Pancreas (tissue), 10 donors: ENCODE measurements around the gene NUDT16L1. TPM values are rescaled to one million over a fixed set of nuclear protein-coding genes. Genes with fewer than 3 reads are reported as not detected.

Experiments
- ATAC-seq, 4 donors: fragments of 200-7000 bp; cut with Tn5 transposase; one replicate each; pipeline versions ENCODE4 v1.8.0 to v1.9.1; 2020; ENCODE audit warnings: mild to moderate bottlenecking in 4 of 4, moderate library complexity in 4 of 4
- DNase-seq, 6 donors: peaks; one replicate each; pipeline ENCODE4 v3.0.0-alpha.2; 2020
- FAIRE-seq: peaks from 2 replicates; lab custom pipeline; 2012; peaks lifted over from hg19 to GRCh38; lab: Jason Lieb, UNC
- H3K27ac ChIP-seq, 4 donors: fragments of 200-600 bp; sonication (generic); 1 replicate in 3 of 4; 2 replicates in 1 of 4; pipeline versions ENCODE4 v1.5.0 to v1.8.0; 2020
- H3K27me3 ChIP-seq, 4 donors: fragments of 200-600 bp; one replicate each; pipeline ENCODE4 v1.8.0; 2021
- H3K36me3 ChIP-seq, 3 donors: fragments of 200-600 bp; sonication (generic) in 1 of 3; one replicate each; pipeline versions ENCODE4 v1.5.0 to v1.8.0; 2020 to 2021
- H3K4me1 ChIP-seq, 3 donors: fragments of 200-600 bp; one replicate each; pipeline ENCODE4 v1.8.0; 2021
- H3K4me3 ChIP-seq, 4 donors: fragments of 200-600 bp; sonication (generic) in 2 of 4; one replicate each; pipeline versions ENCODE4 v1.5.0 to v1.8.0; 2020 to 2021
- H3K9me3 ChIP-seq, 4 donors: fragments of 200-600 bp; one replicate each; pipeline ENCODE4 v1.8.0; 2021
- WGBS, 2 donors: extraction: QIAGEN DNeasy Blood & Tissue Kit; methylation state at CpG; one replicate each; pipeline ENCODE4 v1.1.7; 2013; 5-methylcytosine and 5-hydroxymethylcytosine counted together
- intact Hi-C, 3 donors: fragments of 100-400 bp; cut with DNase I; formaldehyde crosslinking; loops; one replicate each; pipeline versions ENCODE4 v1.11.1 to v1.14.2; 2022
- polyA plus RNA-seq, 2 donors: library from polyadenylated mRNA; stranded (reverse); fragments of 200-250 nt; gene quantifications; one replicate each; pipeline ENCODE4 v1.2.3, GENCODE V29; 2013
- total RNA-seq, 6 donors: library from RNA; stranded (reverse); fragmentation: NEBNext Ultra II Directional in 4 of 6; extraction: Animal tissue kit (Norgen Biotek cat#: 25700) in 4 of 6; gene quantifications; one replicate each; pipeline versions ENCODE4 v1.2.1 to v1.2.4, GENCODE V29; 2021 to 2023
- TF ChIP-seq, protein P1 (sequence below), 4 donors: fragments of 200-600 bp; sonication (generic) in 3 of 4; IDR thresholded peaks; one replicate each; pipeline versions ENCODE4 v1.5.0 to v1.8.0; 2021; ENCODE audit warnings: antibody characterized with exemption in 4 of 4
- donor health status: healthy with polysubstance abuse.
- donor health status: DM: no; HTN: no; CAD: no; lungs with moderate emphysema.
- donor health status: DM: no; HTN: no; CAD: no.
- donor health status: control.
- donor health status: control.
- donor health status: Bipolar disorder and iron deficiency.
- donor health status: DM: yes; HTN: yes; CAD: no.
- donor health status: DM: no; HTN: no; CAD: no.
- donor health status: DM: no; HTN: no; CAD: no.
- donor health status: DM: yes; HTN: yes; CAD: no.

NUDT16L1 gene
- total and polyA plus RNA-seq, 8 donors: 7.0 to 32.3 (median 14.2) TPM

DNA sequence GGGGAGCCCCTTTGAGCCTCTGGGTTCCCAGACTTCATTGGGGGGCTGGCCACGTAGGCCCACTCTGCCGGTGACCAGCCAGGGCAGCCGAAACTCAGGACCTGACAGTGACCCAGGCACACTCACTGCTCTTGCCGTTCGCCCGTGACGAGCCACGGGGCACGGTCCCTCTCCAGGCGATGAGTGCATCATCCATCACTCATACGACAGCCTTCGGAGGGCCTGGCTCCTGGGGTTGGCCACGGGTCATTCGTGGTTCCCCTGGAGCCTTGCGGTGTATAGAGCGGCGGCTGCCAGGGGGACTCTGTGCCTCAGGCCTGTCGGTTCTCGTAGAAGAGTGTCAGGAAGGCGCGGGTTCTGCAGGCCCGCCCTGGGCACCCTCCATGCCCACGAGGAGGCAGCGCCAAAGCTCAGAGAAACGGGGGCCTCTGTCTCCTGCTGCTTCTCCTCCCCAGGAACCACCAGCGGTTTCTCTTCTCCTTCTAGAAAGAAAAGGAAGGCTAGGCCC is 11.2 kb upstream of the NUDT16L1 start:
- no peaks in the 10 kb centered on the region for H3K4me1 ChIP-seq
- DNase-seq: peak in 2 of 6 donors; percentile 46 to 65

DNA sequence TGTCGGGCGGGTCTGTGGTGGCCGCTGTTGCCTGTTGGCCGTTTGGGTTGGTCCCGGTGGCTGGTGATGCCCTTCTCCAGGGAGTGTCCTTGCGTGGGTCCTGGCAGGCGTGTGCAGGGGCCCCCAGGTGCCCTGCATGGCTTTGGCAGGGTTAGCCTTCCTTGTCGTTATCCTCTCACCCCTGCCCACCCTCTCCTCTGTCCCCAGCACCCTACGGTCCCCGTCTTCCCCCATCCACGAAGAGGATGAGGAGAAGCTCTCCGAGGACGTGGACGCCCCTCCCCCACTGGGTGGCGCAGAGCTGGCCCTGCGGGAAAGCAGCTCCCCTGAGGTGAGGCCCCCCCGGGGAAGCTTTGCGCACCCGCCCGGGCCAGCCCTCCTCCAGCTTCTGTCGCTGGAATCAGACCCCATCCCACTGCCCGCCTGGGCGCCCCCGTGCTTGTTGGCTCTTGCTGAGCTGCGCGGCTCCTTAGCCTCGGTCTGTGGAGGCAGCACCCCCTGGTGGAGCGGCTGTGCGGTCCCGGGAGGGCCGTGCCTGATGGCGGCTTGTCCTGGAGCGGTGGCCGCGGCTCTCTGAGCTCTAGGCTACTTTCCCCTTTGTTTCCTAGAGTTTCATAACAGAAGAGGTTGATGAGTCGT is 10.6 kb upstream of the NUDT16L1 start:
- intact Hi-C loops: no loop called here
- WGBS, 2 donors: 85 to 86% methylated on average over 36 of the region's 36 CpGs
- H3K4me3 ChIP-seq: no peak overlapping the region
- TF ChIP-seq, protein P1, sequence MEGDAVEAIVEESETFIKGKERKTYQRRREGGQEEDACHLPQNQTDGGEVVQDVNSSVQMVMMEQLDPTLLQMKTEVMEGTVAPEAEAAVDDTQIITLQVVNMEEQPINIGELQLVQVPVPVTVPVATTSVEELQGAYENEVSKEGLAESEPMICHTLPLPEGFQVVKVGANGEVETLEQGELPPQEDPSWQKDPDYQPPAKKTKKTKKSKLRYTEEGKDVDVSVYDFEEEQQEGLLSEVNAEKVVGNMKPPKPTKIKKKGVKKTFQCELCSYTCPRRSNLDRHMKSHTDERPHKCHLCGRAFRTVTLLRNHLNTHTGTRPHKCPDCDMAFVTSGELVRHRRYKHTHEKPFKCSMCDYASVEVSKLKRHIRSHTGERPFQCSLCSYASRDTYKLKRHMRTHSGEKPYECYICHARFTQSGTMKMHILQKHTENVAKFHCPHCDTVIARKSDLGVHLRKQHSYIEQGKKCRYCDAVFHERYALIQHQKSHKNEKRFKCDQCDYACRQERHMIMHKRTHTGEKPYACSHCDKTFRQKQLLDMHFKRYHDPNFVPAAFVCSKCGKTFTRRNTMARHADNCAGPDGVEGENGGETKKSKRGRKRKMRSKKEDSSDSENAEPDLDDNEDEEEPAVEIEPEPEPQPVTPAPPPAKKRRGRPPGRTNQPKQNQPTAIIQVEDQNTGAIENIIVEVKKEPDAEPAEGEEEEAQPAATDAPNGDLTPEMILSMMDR (IDR thresholded peaks at IDR 0.05): no peak
- H3K27me3 ChIP-seq: no peaks in the 10 kb centered on the region
- no peaks in the 10 kb centered on the region for H3K9me3 ChIP-seq
- H3K27ac ChIP-seq: no peak overlapping the region
- FAIRE-seq: no peak
- ATAC-seq: peak in 3 of 4 donors; percentile 30 to 47 (median 34)
- H3K4me1 ChIP-seq: no peaks in the 10 kb centered on the region
- DNase-seq: peak in 3 of 6 donors; percentile 50 to 77 (median 63)
- peaks cover 0 to 35% (median 6%) of the 10 kb centered on the region in 3 donors for H3K36me3 ChIP-seq

More for the DNA sequence above, 11.2 kb upstream of the NUDT16L1 start:
- H3K27me3 ChIP-seq: no peaks in the 10 kb centered on the region
- H3K27ac ChIP-seq: no peak overlapping the region
- TF ChIP-seq, protein P1 (IDR thresholded peaks at IDR 0.05): no peak
- intact Hi-C loops: no loop called here
- peaks cover 0 to 35% (median 6%) of the 10 kb centered on the region in 3 donors for H3K36me3 ChIP-seq
- ATAC-seq (no peak), FAIRE-seq (no peak)
- no peak overlapping the region for H3K4me3 ChIP-seq
- no peaks in the 10 kb centered on the region for H3K9me3 ChIP-seq
- 87 to 88% methylated on average over 25 to 26 of the region's 26 CpGs for WGBS, 2 donors

DNA sequence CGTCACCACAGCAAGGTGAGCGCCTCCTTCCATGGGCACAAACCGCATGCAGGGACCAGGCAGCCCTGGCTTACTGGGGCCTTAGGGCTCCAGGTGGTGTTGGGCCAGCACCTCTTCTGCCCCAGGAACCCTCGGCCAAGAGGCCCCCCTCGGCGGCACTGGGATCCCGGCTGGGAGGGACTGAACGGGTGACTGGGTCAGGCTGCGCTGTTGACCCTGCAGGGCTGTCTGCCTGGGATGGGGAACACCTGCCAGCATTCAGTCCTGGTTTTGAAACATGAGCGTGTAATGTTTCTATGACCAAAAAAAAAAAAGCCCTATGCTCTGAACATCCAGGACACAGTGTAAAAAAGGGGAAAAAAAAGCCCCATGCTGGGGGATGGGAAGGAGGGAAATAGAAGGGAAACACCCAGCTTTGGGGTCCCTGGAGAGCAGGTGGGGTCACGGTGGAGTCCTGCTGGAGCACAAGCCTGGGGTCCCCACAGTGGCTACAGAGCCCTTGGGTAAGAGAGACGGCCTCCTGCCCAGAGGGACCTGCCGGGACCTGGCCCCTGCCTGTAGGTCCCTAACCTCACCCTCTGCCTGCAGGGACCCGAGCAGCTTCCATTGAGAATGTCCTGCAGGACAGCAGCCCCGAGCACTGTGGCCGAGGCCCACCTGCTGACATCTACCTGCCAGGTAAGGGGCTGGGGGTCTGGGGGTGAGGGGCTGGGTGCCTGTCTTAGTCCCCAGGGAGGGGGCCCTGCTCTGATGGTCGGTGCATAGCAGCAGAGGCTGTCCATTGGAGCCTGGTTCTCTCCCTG is 9.9 kb upstream of the NUDT16L1 start:
- Histone ChIP-seq H3K36me3 (peaks cover 0 to 32% (median 10%) of the 10 kb centered on the region in 3 donors), H3K27ac (no peak overlapping the region), H3K27me3 (no peaks in the 10 kb centered on the region), H3K9me3 (no peaks in the 10 kb centered on the region), H3K4me1 (no peaks in the 10 kb centered on the region), H3K4me3 (no peak overlapping the region)
- intact Hi-C loops: no loop called here
- WGBS, 2 donors: 88 to 90% methylated on average over 17 of the region's 17 CpGs
- peak in 3 of 6 donors; percentile 23 to 68 (median 53) for DNase-seq
- FAIRE-seq: no peak
- ATAC-seq: no peak
- TF ChIP-seq, protein P1 (IDR thresholded peaks at IDR 0.05): no peak

- Histone ChIP-seq H3K4me3 (no peak overlapping the region), H3K36me3 (peaks cover 0 to 32% (median 10%) of the 10 kb centered on the region in 3 donors), H3K27me3 (no peaks in the 10 kb centered on the region), H3K4me1 (no peaks in the 10 kb centered on the region), H3K9me3 (no peaks in the 10 kb centered on the region), H3K27ac (no peak overlapping the region)
- intact Hi-C loops: no loop called here
- ATAC-seq (no peak), DNase-seq (peak in 2 of 6 donors; percentile 52 to 69), FAIRE-seq (no peak)
- TF ChIP-seq, protein P1 (IDR thresholded peaks at IDR 0.05): no peak
- WGBS, 2 donors: 96 to 97% methylated on average over 23 of the region's 23 CpGs
Observed at GRCh38 chr16:4684058-4684715, 9.2 kb upstream of the NUDT16L1 start.
